Measurements from ENCODE around the gene CCDC148. TPM values are rescaled to one million over a fixed set of nuclear protein-coding genes. Genes with fewer than 3 reads are reported as not detected.

CCDC148 gene
- total and polyA plus RNA-seq, 4 donors: 0.02 to 0.42 (median 0.31) TPM

DNA sequence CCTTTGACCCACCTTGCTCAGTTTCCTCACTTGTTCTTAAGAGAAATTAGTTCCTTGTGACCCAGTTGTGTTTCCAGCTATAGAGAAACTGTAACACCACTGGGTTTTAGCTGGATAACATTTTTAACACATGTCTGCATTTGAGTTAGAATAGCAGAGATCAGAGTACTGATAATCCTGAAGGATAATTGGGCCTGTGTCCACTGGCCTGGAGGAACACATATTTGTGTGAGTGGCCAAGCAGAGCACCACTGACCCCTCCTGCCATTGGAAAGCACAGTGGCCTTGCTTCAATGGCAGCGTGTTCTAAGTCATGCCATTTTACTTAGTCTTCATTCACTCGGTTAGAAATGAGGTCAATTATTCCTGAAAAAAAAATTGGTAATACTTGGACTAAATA is 42.8 kb upstream of the CCDC148 start:
- no peaks in the 10 kb centered on the region for H3K36me3 ChIP-seq (ENCODE audit: control insufficient read depth in 4 of 4, insufficient read depth in 3 of 4, low read depth in 1 of 4, low read length in 3 of 4)
- DNase-seq (ENCODE audit: low spot score): no peak
- WGBS: 92% methylated on average over 2 of the region's 2 CpGs
- H3K4me1 ChIP-seq (ENCODE audit: control insufficient read depth in 4 of 4, insufficient read depth in 4 of 4, low read length in 3 of 4): peaks cover 2 to 19% (median 13%) of the 10 kb centered on the region in 4 donors
- no peak overlapping the region for H3K4me3 ChIP-seq (ENCODE audit: low read depth in 1 of 3, low read length in 3 of 3)
- TF ChIP-seq, protein P1, sequence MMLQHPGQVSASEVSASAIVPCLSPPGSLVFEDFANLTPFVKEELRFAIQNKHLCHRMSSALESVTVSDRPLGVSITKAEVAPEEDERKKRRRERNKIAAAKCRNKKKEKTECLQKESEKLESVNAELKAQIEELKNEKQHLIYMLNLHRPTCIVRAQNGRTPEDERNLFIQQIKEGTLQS (IDR thresholded peaks at IDR 0.05): no peak
- TF ChIP-seq YY1 (IDR thresholded peaks at IDR 0.05) (no peak), REST (IDR thresholded peaks at IDR 0.05) (no peak), ZBTB33 (IDR thresholded peaks at IDR 0.05) (no peak), SP1 (IDR thresholded peaks at IDR 0.05) (no peak), RAD21 (IDR thresholded peaks at IDR 0.05) (no peak), HNF4A (conservative IDR thresholded peaks at IDR 0.05) (no peak), JUND (IDR thresholded peaks at IDR 0.05) (no peak), HNF4G (IDR thresholded peaks at IDR 0.05) (no peak), FOXA1 (IDR thresholded peaks at IDR 0.05) (no peak), MAX (IDR thresholded peaks at IDR 0.05) (no peak), NR2F2 (IDR thresholded peaks at IDR 0.05) (no peak), EGR1 (IDR thresholded peaks at IDR 0.05; ENCODE audit: low read depth in 2 of 2) (no peak), GABPA (IDR thresholded peaks at IDR 0.05 in 1 of 2, conservative IDR thresholded peaks at IDR 0.05 in 1 of 2) (no peak), FOXA2 (IDR thresholded peaks at IDR 0.05) (no peak), TAF1 (conservative IDR thresholded peaks at IDR 0.05) (no peak), RXRA (IDR thresholded peaks at IDR 0.05) (no peak)
- TF ChIP-seq, protein P2, sequence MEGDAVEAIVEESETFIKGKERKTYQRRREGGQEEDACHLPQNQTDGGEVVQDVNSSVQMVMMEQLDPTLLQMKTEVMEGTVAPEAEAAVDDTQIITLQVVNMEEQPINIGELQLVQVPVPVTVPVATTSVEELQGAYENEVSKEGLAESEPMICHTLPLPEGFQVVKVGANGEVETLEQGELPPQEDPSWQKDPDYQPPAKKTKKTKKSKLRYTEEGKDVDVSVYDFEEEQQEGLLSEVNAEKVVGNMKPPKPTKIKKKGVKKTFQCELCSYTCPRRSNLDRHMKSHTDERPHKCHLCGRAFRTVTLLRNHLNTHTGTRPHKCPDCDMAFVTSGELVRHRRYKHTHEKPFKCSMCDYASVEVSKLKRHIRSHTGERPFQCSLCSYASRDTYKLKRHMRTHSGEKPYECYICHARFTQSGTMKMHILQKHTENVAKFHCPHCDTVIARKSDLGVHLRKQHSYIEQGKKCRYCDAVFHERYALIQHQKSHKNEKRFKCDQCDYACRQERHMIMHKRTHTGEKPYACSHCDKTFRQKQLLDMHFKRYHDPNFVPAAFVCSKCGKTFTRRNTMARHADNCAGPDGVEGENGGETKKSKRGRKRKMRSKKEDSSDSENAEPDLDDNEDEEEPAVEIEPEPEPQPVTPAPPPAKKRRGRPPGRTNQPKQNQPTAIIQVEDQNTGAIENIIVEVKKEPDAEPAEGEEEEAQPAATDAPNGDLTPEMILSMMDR (IDR thresholded peaks at IDR 0.05; ENCODE audit: low read depth, low read length, missing input control): no peak
- H3K9me3 ChIP-seq (ENCODE audit: control insufficient read depth in 4 of 4, low read length in 3 of 4): no peaks in the 10 kb centered on the region
- H3K9ac ChIP-seq (ENCODE audit: low read depth in 1 of 2, low read length in 2 of 2): no peak overlapping the region
- no peak overlapping the region for H3K27ac ChIP-seq (ENCODE audit: low read depth in 1 of 2, low read length in 2 of 2)
- no peaks in the 10 kb centered on the region for H3K27me3 ChIP-seq (ENCODE audit: control insufficient read depth in 4 of 4, insufficient read depth in 4 of 4, low read length in 3 of 4)
